NCI-H2196 (cell line): ENCODE results near the gene BRINP3.

Experiments used
- DNase-seq: peaks from one replicate; lab custom pipeline; 2025; ENCODE audit not compliant: unreplicated experiment; lab: John Stamatoyannopoulos, UW

The BRINP3 gene

GRCh38 chr1:190327271-190327670 lies 150.4 kb downstream of the BRINP3 start:
- DNase-seq, result no peak

DNA sequence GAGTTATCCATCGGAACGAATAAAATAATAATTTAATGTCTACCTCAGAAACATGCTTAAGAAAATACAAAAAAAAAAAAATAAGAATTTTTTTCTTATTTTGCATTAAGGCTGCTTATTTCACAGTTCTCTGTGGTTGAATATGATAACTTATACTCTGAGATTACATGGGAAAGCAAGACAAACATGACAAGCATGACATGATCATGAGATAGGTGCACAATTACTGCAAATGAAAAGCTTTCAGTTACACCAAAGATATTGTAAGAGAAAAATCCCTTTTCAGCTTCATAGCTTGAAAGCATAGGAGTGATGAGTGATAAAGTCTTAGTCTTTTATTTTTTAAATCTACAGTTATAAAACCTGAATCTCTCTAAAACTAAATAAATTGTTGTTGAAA lies 154.1 kb downstream of the BRINP3 start:
- DNase-seq, result no peak

GRCh38 chr1:190322274-190322673 lies 155.4 kb downstream of the BRINP3 start:
- DNase-seq, result no peak

- DNase-seq, result no peak
These were observed 156.7 kb downstream of the BRINP3 start for GRCh38 chr1:190320952-190321351.

DNA sequence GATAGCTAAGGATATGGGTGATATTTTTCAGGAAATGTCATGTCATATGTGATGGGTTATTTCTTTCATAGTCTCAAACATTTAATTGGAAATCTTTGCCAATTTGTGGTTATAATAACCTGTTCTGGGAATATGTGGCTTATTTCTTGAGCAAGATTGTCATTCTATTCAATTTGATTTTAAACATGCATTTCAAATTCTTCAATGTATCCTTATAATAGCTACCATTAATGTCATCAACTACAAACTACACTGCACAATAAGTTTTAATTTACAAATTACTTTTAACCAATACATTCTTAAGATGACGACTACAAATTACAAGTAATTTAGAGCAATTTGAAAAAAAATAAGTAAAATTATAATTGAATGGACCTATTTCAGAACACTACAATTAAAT lies 164.9 kb downstream of the BRINP3 start:
- DNase-seq, result no peak

DNA sequence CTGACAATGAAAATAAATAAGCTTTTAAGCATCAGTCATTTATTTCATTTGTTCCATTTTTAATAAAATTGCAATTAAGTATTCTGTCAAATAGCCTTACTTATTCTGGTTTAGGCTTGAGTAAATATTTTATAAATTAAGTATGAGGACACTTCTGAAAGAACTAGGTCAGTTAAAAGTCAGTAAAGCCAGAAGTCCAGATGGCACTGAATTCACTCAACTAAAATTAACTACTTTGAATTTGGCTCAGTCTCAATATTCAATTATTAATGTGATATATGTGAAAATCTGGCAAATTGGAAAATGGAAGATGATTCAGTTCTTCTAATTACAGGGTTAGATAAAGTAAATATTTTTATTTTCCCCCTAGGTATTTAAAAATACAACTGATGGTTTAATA lies 174.2 kb downstream of the BRINP3 start:
- no peak for DNase-seq

DNA sequence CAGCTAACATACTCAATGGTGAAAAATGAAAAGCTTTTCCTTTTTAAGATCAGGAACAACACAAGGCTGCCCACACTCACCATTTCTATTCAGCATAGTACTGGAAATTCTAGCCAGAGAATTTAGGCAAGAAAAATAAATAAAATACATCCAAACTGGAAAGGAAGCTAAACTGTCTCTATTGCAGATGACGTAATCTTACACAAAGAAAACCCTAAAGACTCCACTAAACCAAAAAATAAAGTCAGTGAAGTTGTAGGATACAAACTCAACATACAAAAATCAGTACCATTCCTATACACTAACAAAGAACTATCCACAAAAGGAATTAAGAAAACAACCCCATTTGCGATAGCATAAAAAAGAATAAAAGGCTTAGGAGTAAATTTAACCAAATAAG lies 181.2 kb downstream of the BRINP3 start:
- DNase-seq, result no peak

GRCh38 chr1:190289897-190290296 lies 187.8 kb downstream of the BRINP3 start:
- DNase-seq, result no peak

- no peak for DNase-seq
These were observed 191.6 kb downstream of the BRINP3 start for GRCh38 chr1:190286111-190286510.

DNA sequence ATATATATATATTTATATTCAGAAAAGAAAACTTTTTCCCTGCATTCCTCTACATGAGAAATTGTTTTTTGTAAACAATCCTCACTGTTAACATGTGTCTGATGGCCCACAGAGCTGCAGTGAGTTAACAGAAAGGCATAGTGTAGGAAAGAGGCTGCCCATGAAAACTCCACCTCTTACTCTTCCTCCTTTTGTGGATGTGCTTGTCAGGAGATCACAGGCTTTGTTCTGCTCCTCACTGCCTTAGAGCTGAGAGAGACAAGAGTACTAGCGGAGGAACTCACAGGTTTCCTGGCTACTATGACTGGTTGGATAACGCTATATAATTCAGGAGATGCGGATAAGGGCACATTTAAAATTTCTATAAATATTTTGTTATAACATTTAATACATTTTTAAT lies 200.6 kb downstream of the BRINP3 start:
- DNase-seq, result no peak

DNA sequence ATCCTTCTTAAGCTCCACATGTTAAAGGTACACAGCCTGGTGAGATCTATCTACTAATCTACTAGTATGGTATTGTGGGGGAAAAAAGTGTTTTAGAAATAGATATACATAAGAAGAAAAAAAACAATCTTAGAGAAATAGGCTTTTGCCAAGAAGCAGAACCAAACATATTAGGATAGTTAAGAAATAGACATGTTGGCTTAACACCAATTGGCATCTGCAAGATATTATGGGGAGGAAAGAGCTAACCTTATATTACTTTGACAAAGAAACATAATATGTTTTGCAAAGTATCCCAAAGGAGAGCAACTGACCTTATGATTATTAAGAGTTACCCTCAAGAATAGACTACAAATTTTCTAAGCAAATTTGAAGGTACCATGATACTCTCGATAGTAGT lies 202.9 kb downstream of the BRINP3 start:
- DNase-seq, result no peak

DNA sequence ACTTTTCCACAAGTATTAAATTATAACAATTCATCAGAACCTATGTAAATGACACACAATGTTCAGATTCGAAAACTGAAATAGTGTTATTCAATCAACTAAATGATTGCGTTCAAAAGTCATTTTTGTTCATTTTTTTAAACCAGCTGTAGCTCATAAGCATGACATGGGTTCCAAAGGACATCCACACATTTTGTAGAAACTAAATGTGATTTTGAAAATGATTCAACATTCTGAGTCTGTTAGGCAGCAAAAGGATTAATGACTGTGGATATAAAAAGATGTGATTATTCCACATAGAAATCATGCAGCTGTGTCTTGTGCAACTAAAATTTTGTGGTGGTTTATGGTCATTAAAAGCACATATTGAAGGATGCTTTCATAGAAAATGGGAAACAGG lies 204.5 kb downstream of the BRINP3 start:
- DNase-seq, result no peak

DNA sequence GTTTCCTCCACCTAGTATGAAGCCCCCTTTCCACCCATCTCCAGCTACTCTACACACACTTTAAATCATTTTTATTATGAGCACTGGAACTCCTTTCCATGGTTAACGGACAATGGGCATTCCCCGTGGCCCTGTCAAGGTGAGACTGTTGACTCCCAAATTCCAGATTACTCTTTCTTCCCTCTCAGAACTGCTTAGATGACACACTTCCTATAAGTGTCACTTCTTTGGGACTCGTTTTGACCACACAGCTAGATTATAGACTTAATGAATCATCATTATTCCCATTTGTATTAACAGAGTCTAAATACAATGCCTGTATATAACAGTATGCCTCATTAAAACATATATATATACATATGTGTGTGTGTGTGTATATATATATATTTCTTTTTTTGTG lies 215.1 kb downstream of the BRINP3 start:
- no peak for DNase-seq

DNA sequence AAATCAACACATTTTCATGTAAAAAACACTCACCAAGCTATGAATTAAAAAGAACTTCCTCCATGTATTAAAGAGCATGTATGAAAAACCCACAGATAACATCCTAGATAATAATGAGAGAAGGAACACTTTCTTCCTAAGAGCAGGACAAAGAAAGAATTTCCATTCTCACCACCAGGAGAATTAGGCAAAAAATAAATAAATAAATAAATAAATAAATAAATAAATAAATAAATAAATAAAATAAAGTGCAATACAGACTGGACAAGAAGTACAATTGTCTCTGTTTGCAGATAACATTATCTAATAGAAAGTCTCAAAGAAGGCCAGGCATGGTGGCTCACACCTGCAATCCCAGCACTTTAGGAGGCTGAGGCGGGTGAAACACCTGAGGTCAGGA lies 218.2 kb downstream of the BRINP3 start:
- DNase-seq, result no peak

DNA sequence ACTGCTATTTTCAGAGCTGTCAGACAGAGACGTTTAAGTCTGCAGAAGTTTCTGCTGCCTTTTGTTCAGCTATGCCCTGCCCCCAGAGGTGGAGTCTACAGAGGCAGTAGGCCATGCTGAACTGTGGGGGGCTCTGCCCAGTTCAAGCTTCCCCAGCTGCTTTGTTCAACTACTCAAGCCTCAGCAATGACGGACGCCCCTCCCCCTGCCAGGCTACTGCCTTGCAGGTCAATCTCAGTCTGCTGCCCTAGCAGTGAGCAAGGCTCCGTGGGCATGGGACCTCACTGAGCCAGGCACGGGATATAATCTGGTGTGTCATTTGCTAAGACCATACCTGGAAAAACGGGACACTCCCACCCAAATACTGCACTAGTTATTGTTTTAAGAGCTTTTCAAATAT lies 219.7 kb downstream of the BRINP3 start:
- DNase-seq, result no peak

GRCh38 chr1:190252046-190252445 lies 225.6 kb downstream of the BRINP3 start:
- DNase-seq, result no peak

DNA sequence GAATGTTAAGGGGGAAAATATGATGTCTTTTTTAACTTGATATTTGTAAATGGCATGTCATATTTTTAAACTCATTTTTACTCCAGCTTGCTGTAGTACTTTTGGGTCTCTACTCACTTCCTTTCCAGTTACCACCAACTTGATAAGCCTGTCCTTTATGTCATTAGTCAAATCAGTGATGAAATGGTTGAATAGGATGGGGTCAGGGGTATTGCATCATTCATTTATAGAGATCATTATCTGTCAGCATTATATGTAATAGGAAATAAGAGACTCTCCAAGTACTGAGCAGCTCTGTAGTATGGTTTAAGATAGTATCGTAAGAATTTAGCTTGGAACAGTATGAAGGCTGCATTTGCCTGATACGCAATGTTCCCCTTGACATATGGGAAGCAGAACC lies 227.3 kb downstream of the BRINP3 start:
- DNase-seq, result no peak

- DNase-seq, result no peak
These were observed 233.3 kb downstream of the BRINP3 start for GRCh38 chr1:190244406-190244805.

DNA sequence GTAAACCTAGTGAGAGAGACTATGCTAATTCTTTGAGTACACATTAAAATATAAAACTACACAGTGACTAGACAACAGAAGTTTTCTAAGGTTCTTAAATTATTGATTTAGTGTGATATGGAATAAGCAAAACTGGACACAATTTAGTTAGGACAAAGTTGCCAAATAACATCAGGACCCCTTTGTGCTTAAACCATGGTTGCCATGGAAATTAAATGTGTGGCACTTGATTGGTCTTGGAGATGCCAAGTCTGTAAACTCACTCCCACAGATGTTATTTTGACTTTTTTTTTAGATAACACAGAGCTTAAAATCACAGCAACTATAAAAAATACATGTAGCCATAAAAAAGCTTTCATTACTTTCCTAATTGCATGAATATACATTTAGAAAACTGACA lies 234.6 kb downstream of the BRINP3 start:
- DNase-seq, result no peak

DNA sequence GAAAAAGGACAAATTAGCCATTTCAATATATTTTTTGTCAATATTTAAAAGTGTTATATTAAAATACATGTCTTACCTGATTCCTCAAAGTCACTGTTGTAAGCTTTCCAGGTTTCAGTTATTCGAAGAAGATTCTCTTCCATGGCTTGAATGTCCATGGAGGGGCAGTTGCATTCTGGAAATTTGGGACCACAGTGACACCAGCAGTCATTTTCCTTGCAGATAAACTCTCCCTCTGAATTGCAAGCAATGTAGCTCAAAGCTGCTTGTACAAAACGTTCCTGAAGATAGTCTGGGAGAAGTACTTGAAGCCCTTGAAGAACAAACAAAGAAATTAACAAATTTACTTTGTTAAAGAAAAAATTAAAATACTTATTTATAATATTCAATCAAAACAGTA lies 251.7 kb downstream of the BRINP3 start:
- no peak for DNase-seq

DNA sequence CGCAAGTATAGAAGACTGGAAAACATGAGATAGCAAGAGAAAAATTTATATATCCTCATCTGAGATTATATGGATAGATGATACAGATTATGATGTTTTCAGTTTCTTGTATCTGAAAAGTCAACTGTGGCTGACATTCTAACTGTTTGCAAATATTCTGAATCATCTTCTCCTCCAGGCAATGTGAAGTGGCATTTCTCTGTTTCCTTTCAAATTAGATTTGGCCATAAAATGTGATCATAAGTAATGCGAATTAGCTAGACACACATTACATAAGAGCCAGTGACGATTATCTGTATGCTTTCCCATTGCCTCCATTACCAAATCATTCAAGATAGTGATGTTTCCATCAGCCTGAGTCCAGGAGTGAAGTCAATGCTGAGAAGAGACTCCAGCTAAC lies 265.2 kb downstream of the BRINP3 start:
- DNase-seq, result no peak

- no peak for DNase-seq
These were observed 269.9 kb downstream of the BRINP3 start for GRCh38 chr1:190207733-190208132.

DNA sequence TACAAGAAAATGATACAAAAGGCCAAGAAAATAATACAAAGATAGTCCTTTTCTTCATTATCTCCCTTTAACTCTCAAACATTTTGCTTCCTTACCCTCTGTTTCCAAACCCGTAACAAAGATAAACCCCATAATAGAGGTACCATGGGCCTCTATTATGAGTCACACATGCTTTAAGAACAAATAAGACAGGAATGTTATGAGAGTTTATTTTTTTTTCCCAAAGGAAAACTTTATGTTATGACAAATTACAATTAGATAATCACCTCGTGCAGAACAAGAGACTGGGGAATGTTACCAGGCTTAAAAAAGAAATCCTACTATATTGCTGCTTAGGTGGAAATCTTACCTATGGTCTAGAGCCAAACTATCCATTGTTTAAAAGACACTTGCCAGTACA lies 272.0 kb downstream of the BRINP3 start:
- no peak for DNase-seq

- no peak for DNase-seq
These were observed 281.6 kb downstream of the BRINP3 start for GRCh38 chr1:190196020-190196419.
